Stimulated activated naive B cell treated with anti-CD40 and anti-IgM and Interleukin-4, amounts not matched to agents 10 μg/mL and 1 μg/mL and 100 μg/mL, for 72 hours (primary cell): ENCODE data around the gene TRPC5OS.
A peak's percentile ranks its signal among the peaks of the same experiment; 100 is the strongest.

Experiments
- ATAC-seq, 2 donors: fragments of 150-1000 bp; cut with Tn5 transposase; replicated peaks; 2 replicates each; pipeline ENCODE4 v1.10.0; 2021; ENCODE audit warnings: moderate library complexity in 1 of 2
- DNase-seq: peaks from one replicate; pipeline ENCODE4 v3.0.0; 2021
- H3K27ac Mint-ChIP-seq: one replicate; pipeline ENCODE4 v1.8.0; 2022; ENCODE audit warnings: mild to moderate bottlenecking, mixed read lengths
- H3K27me3 Mint-ChIP-seq, 2 donors: one replicate each; pipeline ENCODE4 v1.8.0; 2022; ENCODE audit warnings: mixed read lengths in 2 of 2
- H3K36me3 Mint-ChIP-seq, 2 donors: one replicate each; pipeline ENCODE4 v1.8.0; 2022; ENCODE audit warnings: mixed read lengths in 2 of 2, mild to moderate bottlenecking in 1 of 2
- H3K4me1 Mint-ChIP-seq, 2 donors: one replicate each; pipeline ENCODE4 v1.8.0; 2022; ENCODE audit warnings: mixed read lengths in 2 of 2, mild to moderate bottlenecking in 1 of 2
- H3K4me3 Mint-ChIP-seq, 2 donors: one replicate each; pipeline ENCODE4 v1.8.0; 2022; ENCODE audit warnings: mild to moderate bottlenecking in 2 of 2, mixed read lengths in 2 of 2, moderate library complexity in 1 of 2
- H3K9me3 Mint-ChIP-seq, 2 donors: one replicate each; pipeline ENCODE4 v1.8.0; 2022; ENCODE audit warnings: mixed read lengths in 2 of 2, mild to moderate bottlenecking in 1 of 2

TRPC5OS gene

GRCh38 chrX:111875881-111876280, at the start of gene TRPC5OS:
TRPC5OS (plus strand) TSS chrX:111876181; CDS start chrX:111901850, 25,669 bp downstream.
- Mint-ChIP-seq H3K27ac (no peak within 1 kb of the TSS), H3K9me3 (no peaks in the 10 kb centered on the region), H3K27me3 (peaks cover 0 to 11% of the 10 kb centered on the region in 2 donors), H3K4me1 (no peaks in the 10 kb centered on the region), H3K4me3 (no peak within 1 kb of the TSS), H3K36me3 (no peaks in the 10 kb centered on the region)
- DNase-seq (no peak), ATAC-seq (no peak)

GRCh38 chrX:111829345-111829744, 46.6 kb upstream of the TRPC5OS start:
- H3K27me3 Mint-ChIP-seq: peaks cover 0 to 7% of the 10 kb centered on the region in 2 donors
- ATAC-seq (no peak), DNase-seq (no peak)
- H3K4me1 Mint-ChIP-seq: no peaks in the 10 kb centered on the region
- no peak overlapping the region for H3K27ac Mint-ChIP-seq
- H3K36me3 Mint-ChIP-seq: no peaks in the 10 kb centered on the region
- H3K4me3 Mint-ChIP-seq: no peak overlapping the region
- H3K9me3 Mint-ChIP-seq: peaks cover 0 to 2% of the 10 kb centered on the region in 2 donors

GRCh38 chrX:111830571-111830970, 45.4 kb upstream of the TRPC5OS start:
- no peak for ATAC-seq
- no peak overlapping the region for H3K27ac Mint-ChIP-seq
- H3K27me3 Mint-ChIP-seq: peaks cover 0 to 7% of the 10 kb centered on the region in 2 donors
- H3K4me1 Mint-ChIP-seq: no peaks in the 10 kb centered on the region
- peaks cover 0 to 2% of the 10 kb centered on the region in 2 donors for H3K9me3 Mint-ChIP-seq
- DNase-seq: no peak
- no peaks in the 10 kb centered on the region for H3K36me3 Mint-ChIP-seq
- no peak overlapping the region for H3K4me3 Mint-ChIP-seq

GRCh38 chrX:111831343-111831742, 44.6 kb upstream of the TRPC5OS start:
- Mint-ChIP-seq H3K9me3 (peaks cover 0 to 2% of the 10 kb centered on the region in 2 donors), H3K36me3 (no peaks in the 10 kb centered on the region), H3K4me3 (no peak overlapping the region), H3K27ac (no peak overlapping the region), H3K27me3 (peaks cover 0 to 7% of the 10 kb centered on the region in 2 donors), H3K4me1 (no peaks in the 10 kb centered on the region)
- ATAC-seq: no peak
- no peak for DNase-seq

GRCh38 chrX:111837197-111837596, 38.8 kb upstream of the TRPC5OS start:
- Mint-ChIP-seq H3K9me3 (no peaks in the 10 kb centered on the region), H3K4me3 (no peak overlapping the region), H3K27me3 (no peaks in the 10 kb centered on the region), H3K4me1 (no peaks in the 10 kb centered on the region), H3K36me3 (no peaks in the 10 kb centered on the region), H3K27ac (no peak overlapping the region)
- ATAC-seq (no peak), DNase-seq (no peak)

GRCh38 chrX:111847491-111848133, 28.4 kb upstream of the TRPC5OS start:
- DNase-seq: no peak
- Mint-ChIP-seq H3K9me3 (no peaks in the 10 kb centered on the region), H3K4me3 (no peak overlapping the region), H3K27ac (no peak overlapping the region), H3K36me3 (no peaks in the 10 kb centered on the region), H3K27me3 (peaks cover 0 to 10% of the 10 kb centered on the region in 2 donors), H3K4me1 (no peaks in the 10 kb centered on the region)
- no peak for ATAC-seq

GRCh38 chrX:111848541-111848940, 27.4 kb upstream of the TRPC5OS start:
- no peaks in the 10 kb centered on the region for H3K9me3 Mint-ChIP-seq
- ATAC-seq (no peak), DNase-seq (no peak)
- no peak overlapping the region for H3K27ac Mint-ChIP-seq
- H3K4me1 Mint-ChIP-seq: no peaks in the 10 kb centered on the region
- H3K4me3 Mint-ChIP-seq: no peak overlapping the region
- no peaks in the 10 kb centered on the region for H3K36me3 Mint-ChIP-seq
- peaks cover 0 to 6% of the 10 kb centered on the region in 2 donors for H3K27me3 Mint-ChIP-seq

- ATAC-seq: no peak
- H3K27me3 Mint-ChIP-seq: peaks cover 0 to 5% of the 10 kb centered on the region in 2 donors
- no peak for DNase-seq
- H3K9me3 Mint-ChIP-seq: peaks cover 0 to 4% of the 10 kb centered on the region in 2 donors
- no peaks in the 10 kb centered on the region for H3K4me1 Mint-ChIP-seq
- H3K27ac Mint-ChIP-seq: no peak overlapping the region
- H3K36me3 Mint-ChIP-seq: no peaks in the 10 kb centered on the region
- H3K4me3 Mint-ChIP-seq: no peak overlapping the region
Measured at GRCh38 chrX:111850975-111851374, 25.0 kb upstream of the TRPC5OS start.

GRCh38 chrX:111854556-111855490, 21.2 kb upstream of the TRPC5OS start:
- DNase-seq (no peak), ATAC-seq (peak in 1 of 2 donors; percentile 61)
- Mint-ChIP-seq H3K4me3 (no peak overlapping the region), H3K4me1 (no peaks in the 10 kb centered on the region), H3K9me3 (peaks cover 0 to 5% of the 10 kb centered on the region in 2 donors), H3K27ac (no peak overlapping the region), H3K36me3 (no peaks in the 10 kb centered on the region), H3K27me3 (peaks cover 0 to 5% of the 10 kb centered on the region in 2 donors)

- Mint-ChIP-seq H3K4me3 (no peak overlapping the region), H3K27me3 (no peaks in the 10 kb centered on the region), H3K36me3 (no peaks in the 10 kb centered on the region), H3K27ac (no peak overlapping the region), H3K9me3 (peaks cover 0 to 5% of the 10 kb centered on the region in 2 donors), H3K4me1 (no peaks in the 10 kb centered on the region)
- DNase-seq (no peak), ATAC-seq (peak in 1 of 2 donors; percentile 20)
Measured at GRCh38 chrX:111857534-111858060, 18.4 kb upstream of the TRPC5OS start.

GRCh38 chrX:111861605-111862004, 14.4 kb upstream of the TRPC5OS start:
- H3K27me3 Mint-ChIP-seq: peaks cover 0 to 3% of the 10 kb centered on the region in 2 donors
- H3K4me1 Mint-ChIP-seq: no peaks in the 10 kb centered on the region
- H3K9me3 Mint-ChIP-seq: no peaks in the 10 kb centered on the region
- H3K27ac Mint-ChIP-seq: no peak overlapping the region
- no peaks in the 10 kb centered on the region for H3K36me3 Mint-ChIP-seq
- no peak for ATAC-seq
- no peak for DNase-seq
- H3K4me3 Mint-ChIP-seq: no peak overlapping the region

- no peaks in the 10 kb centered on the region for H3K36me3 Mint-ChIP-seq
- peaks cover 5 to 14% of the 10 kb centered on the region in 2 donors for H3K27me3 Mint-ChIP-seq
- H3K27ac Mint-ChIP-seq: no peak overlapping the region
- H3K9me3 Mint-ChIP-seq: no peaks in the 10 kb centered on the region
- no peak for DNase-seq
- H3K4me3 Mint-ChIP-seq: no peak overlapping the region
- H3K4me1 Mint-ChIP-seq: peaks cover 7 to 14% of the 10 kb centered on the region in 2 donors
- no peak for ATAC-seq
Measured at GRCh38 chrX:111867236-111867635, 8.7 kb upstream of the TRPC5OS start.

GRCh38 chrX:111868726-111869638, 7.0 kb upstream of the TRPC5OS start:
- H3K4me3 Mint-ChIP-seq: no peak overlapping the region
- H3K9me3 Mint-ChIP-seq: no peaks in the 10 kb centered on the region
- ATAC-seq (peak; percentile 39 to 53), DNase-seq (no peak)
- H3K36me3 Mint-ChIP-seq: no peaks in the 10 kb centered on the region
- no peak overlapping the region for H3K27ac Mint-ChIP-seq
- H3K4me1 Mint-ChIP-seq: peaks cover 7 to 14% of the 10 kb centered on the region in 2 donors
- peaks cover 5 to 14% of the 10 kb centered on the region in 2 donors for H3K27me3 Mint-ChIP-seq

- H3K4me1 Mint-ChIP-seq: peaks cover 7 to 14% of the 10 kb centered on the region in 2 donors
- DNase-seq (peak; percentile 4), ATAC-seq (peak; percentile 63 to 81)
- H3K36me3 Mint-ChIP-seq: no peaks in the 10 kb centered on the region
- H3K9me3 Mint-ChIP-seq: no peaks in the 10 kb centered on the region
- H3K4me3 Mint-ChIP-seq: no peak overlapping the region
- peaks cover 5 to 14% of the 10 kb centered on the region in 2 donors for H3K27me3 Mint-ChIP-seq
- no peak overlapping the region for H3K27ac Mint-ChIP-seq
Measured at GRCh38 chrX:111869639-111870034, 6.3 kb upstream of the TRPC5OS start.
